K562 (cell line): ENCODE data around the gene PPP1R13L. TPM values are rescaled to one million over a fixed set of nuclear protein-coding genes. Genes with fewer than 3 reads are reported as not detected.

Source experiments
- CBFA2T2 ChIP-seq: fragments of 450-650 bp; conservative IDR thresholded peaks from 2 replicates; pipeline ENCODE4 v1.6.1; 2017; ENCODE audit warnings: mild to moderate bottlenecking
- CBFA2T3 ChIP-seq: fragments of 450-650 bp; IDR thresholded peaks from 2 replicates; pipeline ENCODE4 v1.6.1; 2017
- CBX3 ChIP-seq, 2 experiments: IDR thresholded peaks; 1 replicate in 1 of 2; 2 replicates in 1 of 2; pipeline ENCODE4 v1.6.1; 2012; ENCODE audit warnings: inconsistent platforms in 2 of 2, low read length in 2 of 2, borderline replicate concordance in 1 of 2, control low read depth in 1 of 2
- FOXK2 ChIP-seq, 2 experiments: fragments of 450-650 bp; IDR thresholded peaks in 1 of 2; conservative IDR thresholded peaks in 1 of 2; 2 replicates each; pipeline ENCODE4 v1.6.1; 2016; ENCODE audit warnings: low read depth in 2 of 2, mild to moderate bottlenecking in 1 of 2
- GATAD2A ChIP-seq: fragments of 450-650 bp; IDR thresholded peaks from 2 replicates; pipeline ENCODE4 v1.6.1; 2017
- KDM2B ChIP-seq: fragments of 250-450 bp; sonication (Bioruptor Pico); IDR thresholded peaks from 2 replicates; pipeline ENCODE4 v1.8.0; 2021; ENCODE audit warnings: mild to moderate bottlenecking, moderate library complexity
- KDM5B ChIP-seq: fragments of 200-600 bp; sonication (generic); IDR thresholded peaks from 2 replicates; pipeline ENCODE4 v1.6.1; 2012; ENCODE audit warnings: low read depth, mild to moderate bottlenecking, moderate library complexity, low read length, control low read depth, inconsistent platforms; ENCODE audit not compliant: insufficient replicate concordance
- MIER1 ChIP-seq: fragments of 450-650 bp; IDR thresholded peaks from 2 replicates; pipeline ENCODE4 v1.6.1; 2016; ENCODE audit warnings: antibody characterized with exemption, mild to moderate bottlenecking, low read depth
- NCOA1 ChIP-seq: fragments of 450-650 bp; IDR thresholded peaks from 2 replicates; pipeline ENCODE4 v1.6.1; 2016; ENCODE audit warnings: low read depth
- NFE2L1 ChIP-seq: fragments of 450-650 bp; IDR thresholded peaks from 2 replicates; pipeline ENCODE4 v1.6.1; 2016; ENCODE audit warnings: missing genetic modification characterization, low read depth, mild to moderate bottlenecking, missing compliant biosample characterization, moderate library complexity, borderline replicate concordance
- NFIC ChIP-seq: fragments of 450-650 bp; IDR thresholded peaks from 2 replicates; pipeline ENCODE4 v1.6.1; 2017; ENCODE audit warnings: mild to moderate bottlenecking, inconsistent platforms
- NR2F6 ChIP-seq: fragments of 450-650 bp; formaldehyde crosslinking; IDR thresholded peaks from 2 replicates; pipeline ENCODE4 v1.4.0; 2020; ENCODE audit warnings: mild to moderate bottlenecking
- POU5F1 ChIP-seq: fragments of 150-350 bp; IDR thresholded peaks from 2 replicates; pipeline ENCODE4 v1.6.1; 2014; ENCODE audit warnings: borderline replicate concordance, low read length, low read depth, mild to moderate bottlenecking; ENCODE audit not compliant: partially characterized antibody
- SP2 ChIP-seq: IDR thresholded peaks from 2 replicates; pipeline ENCODE4 v1.6.1; 2011; ENCODE audit warnings: mild to moderate bottlenecking, low read depth, low read length, moderate library complexity; ENCODE audit not compliant: poor library complexity, severe bottlenecking; ENCODE audit errors: extremely low read depth
- TEAD1 ChIP-seq, 2 experiments: fragments of 450-650 bp in 1 of 2; sonication (generic) in 1 of 2; formaldehyde crosslinking; IDR thresholded peaks; 2 replicates each; pipeline versions ENCODE4 v1.4.0 to v1.8.0; 2020 to 2022; ENCODE audit warnings: mild to moderate bottlenecking in 2 of 2, missing genetic modification reagents in 1 of 2
- ZNF217 ChIP-seq: sonication (generic); formaldehyde crosslinking; IDR thresholded peaks from 2 replicates; pipeline ENCODE4 v1.8.0; 2022; ENCODE audit warnings: mild to moderate bottlenecking, missing genetic modification reagents
- polyA plus RNA-seq, 8 experiments: library from polyadenylated mRNA; depleted of rRNA in 4 of 8; stranded (reverse) in 5 of 8; unstranded in 3 of 8; fragments of >200 nt; fragmentation: Nextera tagmentation in 2 of 8; fragmentation: Illumina TruSeq in 1 of 8; extraction: Ambion mirVana in 2 of 8; extraction: Trizol in 1 of 8; gene quantifications; 2 replicates each; pipeline versions ENCODE4 v1.2.1 to v1.2.3, GENCODE V29; 2011 to 2014; ENCODE audit warnings: inconsistent platforms in 1 of 8, missing spikeins in 1 of 8
- total RNA-seq, 7 experiments: library from RNA; depleted of rRNA in 6 of 7; stranded (reverse); fragments of >200 nt in 6 of 7; fragmentation: Illumina TruSeq in 2 of 7; extraction: Trizol in 2 of 7; gene quantifications; 2 replicates each; pipeline versions ENCODE4 v1.2.1 to v1.2.3, GENCODE V29; 2011 to 2021; ENCODE audit warnings: low replicate concordance in 1 of 7
- TF ChIP-seq, protein P1 (sequence below), 3 experiments: fragments of 200-800 bp in 1 of 3; fragments of 250-450 bp in 1 of 3; fragments of 450-650 bp in 1 of 3; sonication (Bioruptor Pico) in 1 of 3; sonication (Bioruptor generic) in 1 of 3; formaldehyde crosslinking in 1 of 3; IDR thresholded peaks; 2 replicates each; pipeline versions ENCODE4 v1.6.1 to v1.8.0; 2016 to 2022; ENCODE audit warnings: mild to moderate bottlenecking in 2 of 3, missing genetic modification characterization in 2 of 3, missing compliant biosample characterization in 1 of 3, moderate library complexity in 1 of 3
- TF ChIP-seq, protein P2 (sequence below): sonication (generic); formaldehyde crosslinking; IDR thresholded peaks from 2 replicates; pipeline ENCODE4 v1.8.1; 2023; ENCODE audit warnings: mild to moderate bottlenecking, missing genetic modification reagents
- TF ChIP-seq, protein P3 (sequence below): fragments of 250-450 bp; sonication (Bioruptor Pico); IDR thresholded peaks from 2 replicates; pipeline ENCODE4 v1.5.0; 2021; ENCODE audit warnings: mild to moderate bottlenecking, moderate library complexity

The PPP1R13L gene
- total and polyA plus RNA-seq, 9 of the 15 experiments (the other 6 are each of a cell fraction or from before 2014, with no cell fraction given) = 0.32 to 6.7 (median 2.0) TPM

DNA sequence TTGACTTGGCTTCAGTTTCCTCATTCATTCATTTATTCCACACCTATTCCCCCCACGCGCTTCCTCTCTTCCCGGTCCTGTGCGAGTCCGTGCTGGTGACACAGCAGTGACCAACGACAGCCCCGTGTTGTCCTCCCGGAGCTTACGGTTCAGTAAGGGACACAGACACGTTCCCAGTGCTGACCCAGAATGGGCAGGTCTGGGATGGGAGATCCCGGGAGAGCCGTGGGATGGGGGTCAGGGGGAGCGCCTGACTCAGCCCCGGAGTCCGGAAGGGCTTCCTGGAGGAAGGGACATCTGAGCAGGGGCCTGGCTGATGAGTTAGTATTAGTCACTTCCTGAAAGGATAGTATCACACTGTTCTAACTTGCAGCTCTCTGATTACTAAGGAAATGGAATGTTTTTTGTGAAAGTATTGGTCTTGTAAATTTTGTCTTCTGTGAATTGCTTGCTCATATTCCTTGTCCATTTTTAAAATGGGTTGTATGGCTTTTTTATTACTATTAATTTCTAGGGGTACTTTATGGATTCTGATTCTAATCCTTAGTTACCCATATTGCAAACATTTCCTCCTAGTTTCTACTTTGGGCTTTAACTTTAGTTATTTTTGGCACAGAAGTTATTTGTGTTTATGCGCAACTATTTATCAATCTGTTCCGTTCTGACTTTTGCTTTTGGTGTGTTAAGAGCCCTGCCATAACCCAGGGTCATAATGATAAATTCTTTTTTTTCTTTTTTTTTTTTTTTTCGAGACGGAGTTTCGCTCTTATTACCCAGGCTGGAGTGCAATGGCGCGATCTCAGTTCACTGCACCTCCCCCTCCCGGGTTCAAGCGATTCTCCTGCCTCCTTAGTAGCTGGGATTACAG, 19.6 kb upstream of the PPP1R13L start (continued):
- peak; percentile 13 for TF ChIP-seq MIER1
- peak in 1 of 2 experiments; percentile 49; a peak in 1 of 3 replicates for TF ChIP-seq CBX3 (IDR thresholded peaks at IDR 0.05; ENCODE audit: borderline replicate concordance in 1 of 2, low read length in 2 of 2)
- peak; percentile 60; the same call in 1 of the 2 replicates for TF ChIP-seq GATAD2A
- 0 out of 2 replicates have a peak, but pooled peaks have one; percentile 31 for TF ChIP-seq KDM2B (CRISPR knock-in tag)
- no peak for TF ChIP-seq TEAD1 (CRISPR knock-in tag; IDR thresholded peaks at IDR 0.05)
- TF ChIP-seq, protein P1, sequence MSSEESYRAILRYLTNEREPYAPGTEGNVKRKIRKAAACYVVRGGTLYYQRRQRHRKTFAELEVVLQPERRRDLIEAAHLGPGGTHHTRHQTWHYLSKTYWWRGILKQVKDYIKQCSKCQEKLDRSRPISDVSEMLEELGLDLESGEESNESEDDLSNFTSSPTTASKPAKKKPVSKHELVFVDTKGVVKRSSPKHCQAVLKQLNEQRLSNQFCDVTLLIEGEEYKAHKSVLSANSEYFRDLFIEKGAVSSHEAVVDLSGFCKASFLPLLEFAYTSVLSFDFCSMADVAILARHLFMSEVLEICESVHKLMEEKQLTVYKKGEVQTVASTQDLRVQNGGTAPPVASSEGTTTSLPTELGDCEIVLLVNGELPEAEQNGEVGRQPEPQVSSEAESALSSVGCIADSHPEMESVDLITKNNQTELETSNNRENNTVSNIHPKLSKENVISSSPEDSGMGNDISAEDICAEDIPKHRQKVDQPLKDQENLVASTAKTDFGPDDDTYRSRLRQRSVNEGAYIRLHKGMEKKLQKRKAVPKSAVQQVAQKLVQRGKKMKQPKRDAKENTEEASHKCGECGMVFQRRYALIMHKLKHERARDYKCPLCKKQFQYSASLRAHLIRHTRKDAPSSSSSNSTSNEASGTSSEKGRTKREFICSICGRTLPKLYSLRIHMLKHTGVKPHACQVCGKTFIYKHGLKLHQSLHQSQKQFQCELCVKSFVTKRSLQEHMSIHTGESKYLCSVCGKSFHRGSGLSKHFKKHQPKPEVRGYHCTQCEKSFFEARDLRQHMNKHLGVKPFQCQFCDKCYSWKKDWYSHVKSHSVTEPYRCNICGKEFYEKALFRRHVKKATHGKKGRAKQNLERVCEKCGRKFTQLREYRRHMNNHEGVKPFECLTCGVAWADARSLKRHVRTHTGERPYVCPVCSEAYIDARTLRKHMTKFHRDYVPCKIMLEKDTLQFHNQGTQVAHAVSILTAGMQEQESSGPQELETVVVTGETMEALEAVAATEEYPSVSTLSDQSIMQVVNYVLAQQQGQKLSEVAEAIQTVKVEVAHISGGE (CRISPR knock-in tag; IDR thresholded peaks at IDR 0.05) = peak in 1 of 3 experiments; percentile 69; a peak in 2 of 6 replicates
- TF ChIP-seq, protein P2, sequence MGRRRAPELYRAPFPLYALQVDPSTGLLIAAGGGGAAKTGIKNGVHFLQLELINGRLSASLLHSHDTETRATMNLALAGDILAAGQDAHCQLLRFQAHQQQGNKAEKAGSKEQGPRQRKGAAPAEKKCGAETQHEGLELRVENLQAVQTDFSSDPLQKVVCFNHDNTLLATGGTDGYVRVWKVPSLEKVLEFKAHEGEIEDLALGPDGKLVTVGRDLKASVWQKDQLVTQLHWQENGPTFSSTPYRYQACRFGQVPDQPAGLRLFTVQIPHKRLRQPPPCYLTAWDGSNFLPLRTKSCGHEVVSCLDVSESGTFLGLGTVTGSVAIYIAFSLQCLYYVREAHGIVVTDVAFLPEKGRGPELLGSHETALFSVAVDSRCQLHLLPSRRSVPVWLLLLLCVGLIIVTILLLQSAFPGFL (CRISPR knock-in tag) = no peak
- TF ChIP-seq CBFA2T3 = peak; percentile 60
- TF ChIP-seq POU5F1 = no peak
- TF ChIP-seq SP2 = no peak
- 0 out of 2 replicates have a peak, but pooled peaks have one; percentile 6 for TF ChIP-seq CBFA2T2
- no peak; the same call in 1 of the 2 replicates for TF ChIP-seq NCOA1
- no peak for TF ChIP-seq ZNF217 (CRISPR knock-in tag)
- TF ChIP-seq NFIC = no peak
- TF ChIP-seq NFE2L1 = no peak
- TF ChIP-seq NR2F6 (CRISPR knock-in tag) = no peak
- TF ChIP-seq KDM5B = no peak
- TF ChIP-seq FOXK2 (conservative IDR thresholded peaks at IDR 0.05 in 1 of 2, IDR thresholded peaks at IDR 0.05 in 1 of 2; ENCODE audit: low read depth in 2 of 2) = no peak
- TF ChIP-seq, protein P3, sequence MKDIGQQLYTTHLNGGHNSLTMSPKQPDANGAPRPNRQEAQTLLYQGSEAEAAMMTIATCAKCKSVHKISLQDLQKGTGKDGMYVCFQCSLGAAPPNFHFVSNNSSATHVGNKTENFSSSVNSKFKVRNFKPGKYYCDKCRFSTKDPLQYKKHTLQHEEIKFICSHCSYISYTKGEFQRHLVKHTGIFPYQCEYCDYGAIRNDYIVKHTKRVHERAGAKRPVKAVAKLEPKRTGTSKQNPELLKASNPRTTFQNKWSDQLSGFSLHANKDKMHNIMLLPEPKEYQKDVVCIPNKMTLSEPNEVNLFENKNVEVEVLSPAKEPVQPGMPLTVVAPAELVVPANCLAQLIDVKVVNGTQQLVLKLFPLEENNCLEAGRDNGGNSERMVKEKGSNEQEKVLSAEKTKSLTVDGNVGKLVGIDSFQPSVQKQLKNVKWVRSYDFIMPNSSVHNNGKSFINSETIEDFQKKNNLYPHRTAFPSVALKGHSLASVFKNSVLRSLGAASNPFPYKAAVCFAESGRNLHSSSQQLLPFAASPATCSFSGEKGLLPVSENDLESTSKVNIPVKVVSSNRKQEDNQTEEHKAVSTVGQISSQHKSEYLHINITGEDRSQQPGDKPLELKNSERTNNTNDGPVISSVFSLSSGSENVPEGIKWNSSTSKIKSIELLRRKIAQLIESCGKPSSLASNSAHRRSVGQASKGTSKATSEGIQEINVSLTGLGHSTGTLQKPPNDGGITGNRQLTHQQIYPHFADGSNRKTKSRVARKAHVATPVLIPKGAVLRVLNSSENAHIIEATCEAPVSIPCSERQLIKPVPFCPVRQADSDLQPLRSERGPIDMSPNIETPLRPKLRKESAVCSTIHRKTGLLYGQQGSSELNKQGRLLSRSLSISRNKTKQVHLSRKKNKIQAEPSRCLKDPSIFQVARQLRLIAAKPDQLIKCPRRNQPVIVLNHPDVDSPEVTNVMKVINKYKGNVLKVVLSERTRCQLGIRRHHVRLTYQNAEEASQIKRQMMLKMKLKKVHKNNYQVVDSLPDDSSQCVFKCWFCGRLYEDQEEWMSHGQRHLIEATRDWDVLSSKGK = no peak
